Astrocyte (in vitro differentiated cells and primary cell): ENCODE results near the gene RB1. TPM values are rescaled to one million over a fixed set of nuclear protein-coding genes. Genes with fewer than 3 reads are reported as not detected.

Experiments
- DNase-seq: peaks from one replicate; pipeline ENCODE4 v3.0.0-alpha.2; 2010; ENCODE audit warnings: low read depth
- FAIRE-seq: peaks from 2 replicates; lab custom pipeline; 2011; peaks lifted over from hg19 to GRCh38; lab: Jason Lieb, UNC
- H2AFZ ChIP-seq: 2 replicates; pipeline ENCODE4 v1.6.0; 2012; ENCODE audit warnings: low read depth, low read length, inconsistent platforms
- H3K27ac ChIP-seq: 2 replicates; pipeline ENCODE4 v1.5.1; 2011; ENCODE audit warnings: low read depth, low read length, inconsistent platforms
- H3K27me3 ChIP-seq: 2 replicates; pipeline ENCODE4 v1.6.0; 2011; ENCODE audit warnings: low read length, inconsistent platforms; ENCODE audit not compliant: insufficient read depth
- H3K36me3 ChIP-seq: 2 replicates; pipeline ENCODE4 v1.5.1; 2011; ENCODE audit warnings: low read length, inconsistent platforms; ENCODE audit not compliant: insufficient read depth
- H3K4me1 ChIP-seq: 2 replicates; pipeline ENCODE4 v1.5.1; 2011; ENCODE audit warnings: low read length, inconsistent platforms; ENCODE audit not compliant: insufficient read depth
- H3K4me2 ChIP-seq: 2 replicates; pipeline ENCODE4 v1.6.0; 2012; ENCODE audit warnings: low read length, inconsistent platforms
- H3K4me3 ChIP-seq: 2 replicates; pipeline ENCODE4 v1.5.1; 2011; ENCODE audit warnings: low read depth, mild to moderate bottlenecking, low read length, inconsistent platforms; ENCODE audit not compliant: insufficient read depth
- H3K79me2 ChIP-seq: 2 replicates; pipeline ENCODE4 v1.6.0; 2012; ENCODE audit warnings: mild to moderate bottlenecking, low read length, inconsistent platforms; ENCODE audit not compliant: insufficient read depth
- H3K9ac ChIP-seq: 2 replicates; pipeline ENCODE4 v1.6.0; 2012; ENCODE audit warnings: mild to moderate bottlenecking, low read length, inconsistent platforms
- H3K9me3 ChIP-seq: 2 replicates; pipeline ENCODE4 v1.5.1; 2012; ENCODE audit warnings: low read depth, mild to moderate bottlenecking, low read length, inconsistent platforms; ENCODE audit not compliant: insufficient read depth
- H4K20me1 ChIP-seq: 2 replicates; pipeline ENCODE4 v1.6.0; 2012; ENCODE audit warnings: low read length, inconsistent platforms; ENCODE audit not compliant: insufficient read depth
- H3K27ac Mint-ChIP-seq: one replicate; pipeline ENCODE4 v1.8.0; 2021; ENCODE audit warnings: mild to moderate bottlenecking, mixed read lengths; ENCODE audit not compliant: unreplicated experiment
- H3K27me3 Mint-ChIP-seq: one replicate; pipeline ENCODE4 v1.8.0; 2021; ENCODE audit warnings: low read depth, mixed read lengths; ENCODE audit not compliant: unreplicated experiment
- H3K36me3 Mint-ChIP-seq: one replicate; pipeline ENCODE4 v1.8.0; 2021; ENCODE audit warnings: low read depth, mixed read lengths; ENCODE audit not compliant: unreplicated experiment
- H3K4me1 Mint-ChIP-seq: one replicate; pipeline ENCODE4 v1.8.0; 2021; ENCODE audit warnings: low read depth, mixed read lengths; ENCODE audit not compliant: unreplicated experiment
- H3K4me3 Mint-ChIP-seq: one replicate; pipeline ENCODE4 v1.8.0; 2021; ENCODE audit warnings: mild to moderate bottlenecking, moderate library complexity, mixed read lengths; ENCODE audit not compliant: unreplicated experiment
- H3K9me3 Mint-ChIP-seq: one replicate; pipeline ENCODE4 v1.8.0; 2021; ENCODE audit warnings: mild to moderate bottlenecking, mixed read lengths; ENCODE audit not compliant: unreplicated experiment
- CTCF ChIP-seq: IDR thresholded peaks from 2 replicates; pipeline ENCODE4 v1.5.1; 2011; ENCODE audit warnings: low read depth, mild to moderate bottlenecking, inconsistent platforms, low read length, moderate library complexity; ENCODE audit not compliant: insufficient read depth
- EZH2 ChIP-seq: IDR thresholded peaks from 2 replicates; pipeline ENCODE4 v1.6.1; 2012; ENCODE audit warnings: mild to moderate bottlenecking, low read length, inconsistent platforms; ENCODE audit not compliant: insufficient read depth
- total RNA-seq: library from RNA; stranded (reverse); gene quantifications from 2 replicates; pipeline ENCODE4 v1.2.1, GENCODE V29; 2021

Gene RB1
- total RNA-seq, 1 donor from 2014 or later = 32.7 TPM

- FAIRE-seq (peak; percentile 13), DNase-seq (no peak)
- Histone ChIP-seq H3K4me3 (no peak overlapping the region), H3K27ac (no peak overlapping the region), H3K27me3 (no peaks in the 10 kb centered on the region), H3K4me1 (peaks cover 2% of the 10 kb centered on the region), H3K4me2 (no peak overlapping the region), H2AFZ (no peak overlapping the region), H4K20me1 (no peaks in the 10 kb centered on the region), H3K79me2 (peaks cover 11% of the 10 kb centered on the region), H3K9ac (no peak overlapping the region), H3K36me3 (no peaks in the 10 kb centered on the region), H3K9me3 (no peaks in the 10 kb centered on the region)
- H3K9me3 Mint-ChIP-seq = no peaks in the 10 kb centered on the region
- no peaks in the 10 kb centered on the region for H3K36me3 Mint-ChIP-seq
- no peak overlapping the region for H3K27ac Mint-ChIP-seq
- peaks cover 3% of the 10 kb centered on the region for H3K4me1 Mint-ChIP-seq
- TF ChIP-seq EZH2 (no peak), CTCF (no peak)
- H3K4me3 Mint-ChIP-seq = no peak overlapping the region
- H3K27me3 Mint-ChIP-seq = no peaks in the 10 kb centered on the region
Measured at GRCh38 chr13:48405875-48406274, 102.3 kb downstream of the RB1 start.

- DNase-seq (no peak), FAIRE-seq (peak; percentile 26)
- H3K27me3 ChIP-seq = no peaks in the 10 kb centered on the region
- Mint-ChIP-seq H3K36me3 (no peaks in the 10 kb centered on the region), H3K27me3 (no peaks in the 10 kb centered on the region), H3K27ac (no peak overlapping the region), H3K4me1 (peaks cover 11% of the 10 kb centered on the region), H3K9me3 (no peaks in the 10 kb centered on the region), H3K4me3 (peak overlapping the region; percentile 66)
- no peak overlapping the region for H2AFZ ChIP-seq
- no peak overlapping the region for H3K27ac ChIP-seq
- TF ChIP-seq EZH2 = no peak
- no peak for TF ChIP-seq CTCF
- H3K36me3 ChIP-seq = no peaks in the 10 kb centered on the region
- H3K4me2 ChIP-seq = peak overlapping the region; percentile 87
- H4K20me1 ChIP-seq = no peaks in the 10 kb centered on the region
- no peak overlapping the region for H3K9ac ChIP-seq
- no peaks in the 10 kb centered on the region for H3K9me3 ChIP-seq
- no peak overlapping the region for H3K4me3 ChIP-seq
- H3K79me2 ChIP-seq = peaks cover 28% of the 10 kb centered on the region
- H3K4me1 ChIP-seq = no peaks in the 10 kb centered on the region
Measured at GRCh38 chr13:48410199-48410598, 106.6 kb downstream of the RB1 start.

- H3K27me3 ChIP-seq = no peaks in the 10 kb centered on the region
- H3K27ac ChIP-seq = peak overlapping the region; percentile 56
- FAIRE-seq = no peak
- no peaks in the 10 kb centered on the region for H3K9me3 Mint-ChIP-seq
- peak overlapping the region; percentile 78 for H3K4me3 ChIP-seq
- TF ChIP-seq EZH2 = no peak
- TF ChIP-seq CTCF = no peak
- no peaks in the 10 kb centered on the region for H4K20me1 ChIP-seq
- DNase-seq = no peak
- H3K4me1 ChIP-seq = no peaks in the 10 kb centered on the region
- peaks cover 5% of the 10 kb centered on the region for H3K36me3 Mint-ChIP-seq
- no peak overlapping the region for H3K27ac Mint-ChIP-seq
- no peaks in the 10 kb centered on the region for H3K36me3 ChIP-seq
- H2AFZ ChIP-seq = no peak overlapping the region
- no peaks in the 10 kb centered on the region for H3K9me3 ChIP-seq
- peaks cover 11% of the 10 kb centered on the region for H3K4me1 Mint-ChIP-seq
- no peaks in the 10 kb centered on the region for H3K27me3 Mint-ChIP-seq
- H3K4me3 Mint-ChIP-seq = peak overlapping the region; percentile 88
- H3K4me2 ChIP-seq = peak overlapping the region; percentile 87
- peak overlapping the region; percentile 86 for H3K9ac ChIP-seq
- H3K79me2 ChIP-seq = peaks cover 28% of the 10 kb centered on the region
Measured at GRCh38 chr13:48411147-48411794, 107.7 kb downstream of the RB1 start.
